WTC11 (cell line): Measurements from ENCODE around the gene KCNN1. TPM values are rescaled to one million over a fixed set of nuclear protein-coding genes. Genes with fewer than 3 reads are reported as not detected.

ENCODE experiments used
- ATAC-seq: fragments of 200-7000 bp; cut with Tn5 transposase; 2 replicates; pipeline ENCODE4 v1.10.0; 2021; ENCODE audit warnings: mild to moderate bottlenecking, moderate library complexity
- CTCF ChIA-PET: fragments of 300-600 bp; sonication (Branson Sonifier 250); formaldehyde crosslinking; loops from one replicate; lab custom pipeline; 2021; ENCODE audit warnings: antibody characterized with exemption; lab: Charles Lee
- POLR2A ChIA-PET: fragments of 350-600 bp; sonication (Branson Sonifier 250); formaldehyde crosslinking; loops from one replicate; lab custom pipeline; 2021; ENCODE audit warnings: antibody characterized with exemption; lab: Charles Lee
- DNase-seq: peaks from one replicate; pipeline ENCODE4 v3.0.0; 2021; ENCODE audit warnings: low spot score
- H3K27ac Mint-ChIP-seq: 2 replicates; pipeline ENCODE4 v1.8.0; 2021; ENCODE audit warnings: mixed read lengths
- H3K27me3 Mint-ChIP-seq: 2 replicates; pipeline ENCODE4 v1.8.0; 2021; ENCODE audit warnings: low read depth, mild to moderate bottlenecking, moderate library complexity, mixed read lengths
- H3K36me3 Mint-ChIP-seq: 2 replicates; pipeline ENCODE4 v1.8.0; 2021; ENCODE audit warnings: mixed read lengths
- H3K4me1 Mint-ChIP-seq: 2 replicates; pipeline ENCODE4 v1.8.0; 2022; ENCODE audit warnings: mixed read lengths
- H3K4me3 Mint-ChIP-seq: 2 replicates; pipeline ENCODE4 v1.8.0; 2021; ENCODE audit warnings: mild to moderate bottlenecking, moderate library complexity, mixed read lengths
- H3K9me3 Mint-ChIP-seq: 2 replicates; pipeline ENCODE4 v1.8.0; 2021; ENCODE audit warnings: mixed read lengths
- AR ChIP-seq: fragments of 250-450 bp; sonication (Bioruptor Pico); IDR thresholded peaks from 2 replicates; pipeline ENCODE4 v1.9.0; 2021; ENCODE audit warnings: mild to moderate bottlenecking
- CTCF ChIP-seq: fragments of 200-600 bp; IDR thresholded peaks from 2 replicates; pipeline ENCODE4 v1.8.0; 2022; ENCODE audit warnings: antibody characterized with exemption
- ERG ChIP-seq: fragments of 250-450 bp; sonication (Bioruptor Pico); IDR thresholded peaks from 2 replicates; pipeline ENCODE4 v1.8.0; 2021; ENCODE audit warnings: mild to moderate bottlenecking
- FOXJ3 ChIP-seq: sonication (generic); formaldehyde crosslinking; IDR thresholded peaks from 2 replicates; pipeline ENCODE4 v1.9.0; 2021; ENCODE audit warnings: missing genetic modification reagents, mild to moderate bottlenecking, borderline replicate concordance
- NR2C2 ChIP-seq: sonication (generic); formaldehyde crosslinking; IDR thresholded peaks from 2 replicates; pipeline ENCODE4 v1.8.0; 2022; ENCODE audit warnings: mild to moderate bottlenecking, missing genetic modification reagents
- STAT6 ChIP-seq: sonication (generic); formaldehyde crosslinking; conservative IDR thresholded peaks from 2 replicates; pipeline ENCODE4 v1.8.1; 2023; ENCODE audit warnings: mild to moderate bottlenecking, low read depth, missing genetic modification reagents, moderate library complexity
- USF1 ChIP-seq: sonication (generic); formaldehyde crosslinking; IDR thresholded peaks from 2 replicates; pipeline ENCODE4 v1.8.0; 2022; ENCODE audit warnings: mild to moderate bottlenecking, missing genetic modification reagents
- ZNF317 ChIP-seq: sonication (generic); formaldehyde crosslinking; IDR thresholded peaks from 2 replicates; pipeline ENCODE4 v1.8.1; 2023; ENCODE audit warnings: low read depth, mild to moderate bottlenecking, moderate library complexity, missing genetic modification reagents, borderline replicate concordance
- ZNF423 ChIP-seq: fragments of 250-450 bp; sonication (Bioruptor Pico); IDR thresholded peaks from 2 replicates; pipeline ENCODE4 v2.1.2; 2022; ENCODE audit warnings: mild to moderate bottlenecking, moderate library complexity
- total RNA-seq: library from RNA; stranded (reverse); gene quantifications from 3 replicates; pipeline ENCODE4 v1.2.3, GENCODE V29; 2021
- TF ChIP-seq, protein P1 (sequence below): sonication (generic); formaldehyde crosslinking; IDR thresholded peaks from 2 replicates; pipeline ENCODE4 v1.8.1; 2023; ENCODE audit warnings: mild to moderate bottlenecking, missing genetic modification reagents, moderate library complexity

The KCNN1 gene
- total RNA-seq, 1 experiment from 2014 or later, result 15.3 TPM

- POLR2A ChIA-PET, result no interaction called here
- TF ChIP-seq AR (no peak), ERG (CRISPR knock-in tag) (no peak), FOXJ3 (CRISPR knock-in tag) (no peak), USF1 (CRISPR knock-in tag) (no peak)
- DNase-seq (no peak), ATAC-seq (no peak)
- Mint-ChIP-seq H3K9me3 (no peaks in the 10 kb centered on the region), H3K4me3 (no peak overlapping the region), H3K27ac (no peak overlapping the region), H3K27me3 (peaks cover 14% of the 10 kb centered on the region), H3K4me1 (peaks cover 22% of the 10 kb centered on the region), H3K36me3 (no peaks in the 10 kb centered on the region)
- CTCF ChIA-PET, result interaction anchor here (0.8 kb wide), 1 partner anchor 31 kb away, joined by 3 read pairs; the partner anchor contains the start of gene CCDC124
These were observed 2.8 kb upstream of the KCNN1 start for GRCh38 chr19:17963936-17964691.

GRCh38 chr19:17965370-17966128, 1.4 kb upstream of the KCNN1 start:
- POLR2A ChIA-PET, result no interaction called here
- no peak for DNase-seq
- Mint-ChIP-seq H3K27me3 (peaks cover 14% of the 10 kb centered on the region), H3K4me1 (peaks cover 22% of the 10 kb centered on the region), H3K36me3 (no peaks in the 10 kb centered on the region), H3K9me3 (no peaks in the 10 kb centered on the region), H3K4me3 (peak overlapping the region; percentile 63), H3K27ac (no peak overlapping the region)
- TF ChIP-seq CTCF (no peak), ZNF423 (CRISPR knock-in tag) (no peak), NR2C2 (CRISPR knock-in tag) (no peak), STAT6 (CRISPR knock-in tag) (no peak), ZNF317 (CRISPR knock-in tag) (no peak)
- TF ChIP-seq, protein P1, sequence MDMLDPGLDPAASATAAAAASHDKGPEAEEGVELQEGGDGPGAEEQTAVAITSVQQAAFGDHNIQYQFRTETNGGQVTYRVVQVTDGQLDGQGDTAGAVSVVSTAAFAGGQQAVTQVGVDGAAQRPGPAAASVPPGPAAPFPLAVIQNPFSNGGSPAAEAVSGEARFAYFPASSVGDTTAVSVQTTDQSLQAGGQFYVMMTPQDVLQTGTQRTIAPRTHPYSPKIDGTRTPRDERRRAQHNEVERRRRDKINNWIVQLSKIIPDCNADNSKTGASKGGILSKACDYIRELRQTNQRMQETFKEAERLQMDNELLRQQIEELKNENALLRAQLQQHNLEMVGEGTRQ (CRISPR knock-in tag), result no peak
- ATAC-seq, result no peak
- CTCF ChIA-PET, result interaction anchor here (0.7 to 2.8 kb wide), 6 partner anchors 11 to 33 kb away, joined by 3 to 10 read pairs (median 4); partner anchors contain the start of gene CCDC124
